ENCODE data around the gene MYB. TPM values are rescaled to one million over a fixed set of nuclear protein-coding genes. Genes with fewer than 3 reads are reported as not detected.
A peak's percentile ranks its signal among the peaks of the same experiment; 100 is the strongest.

MYB gene
- total RNA-seq, 1 donor from 2014 or later, result 23.3 TPM

DNA sequence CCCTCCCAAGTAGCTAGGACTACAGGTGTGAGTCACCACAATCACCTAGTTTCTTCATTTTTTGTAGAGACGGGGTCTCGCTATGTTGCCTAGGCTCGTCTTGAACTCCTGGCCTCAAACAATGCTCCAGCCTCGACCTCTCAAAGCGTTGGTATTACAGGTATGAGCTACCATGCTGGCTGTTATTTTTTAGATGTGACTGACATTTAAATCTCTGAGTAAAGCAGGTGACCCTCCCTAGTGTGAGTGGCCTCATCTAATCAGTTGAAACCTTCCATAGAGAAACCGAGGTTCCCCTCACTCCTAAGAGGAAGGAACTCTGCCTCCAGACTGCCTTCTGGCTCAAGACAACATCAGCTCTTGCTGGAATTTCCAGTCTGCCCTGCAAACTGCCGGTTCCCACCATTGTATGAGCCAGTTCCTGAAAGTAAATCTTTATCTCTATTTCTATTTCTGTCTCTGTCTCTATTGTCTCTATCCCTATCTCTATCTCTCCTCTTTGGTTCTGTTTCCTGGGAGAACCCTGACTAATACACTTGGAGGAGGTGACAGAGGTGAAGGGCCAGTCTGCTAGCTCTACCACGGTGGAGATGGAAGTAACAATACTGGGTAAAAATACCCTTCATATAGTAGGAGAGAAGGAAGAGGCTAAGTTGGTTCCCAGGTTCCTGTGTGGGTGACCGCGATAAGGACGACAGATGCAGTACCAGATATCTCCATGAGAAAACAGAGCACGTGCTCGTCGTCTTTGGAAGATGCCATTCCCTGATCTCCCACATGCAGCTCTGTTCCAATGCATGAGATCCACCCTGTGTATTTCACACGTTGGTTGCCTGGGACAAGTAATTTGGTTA is 81.0 kb downstream of the MYB start:
- peak; percentile 31 for DNase-seq (ENCODE audit: low spot score)
- Mint-ChIP-seq H3K9me3 (ENCODE audit: unreplicated experiment) (no peaks in the 10 kb centered on the region), H3K4me3 (ENCODE audit: unreplicated experiment) (peak overlapping the region; percentile 56), H3K36me3 (ENCODE audit: low read depth, unreplicated experiment) (peaks cover 21% of the 10 kb centered on the region), H3K4me1 (ENCODE audit: unreplicated experiment) (peaks cover 37% of the 10 kb centered on the region), H3K27ac (ENCODE audit: unreplicated experiment) (peak overlapping the region; percentile 94), H3K27me3 (ENCODE audit: unreplicated experiment) (peaks cover 11% of the 10 kb centered on the region)
- TF ChIP-seq, protein P1, sequence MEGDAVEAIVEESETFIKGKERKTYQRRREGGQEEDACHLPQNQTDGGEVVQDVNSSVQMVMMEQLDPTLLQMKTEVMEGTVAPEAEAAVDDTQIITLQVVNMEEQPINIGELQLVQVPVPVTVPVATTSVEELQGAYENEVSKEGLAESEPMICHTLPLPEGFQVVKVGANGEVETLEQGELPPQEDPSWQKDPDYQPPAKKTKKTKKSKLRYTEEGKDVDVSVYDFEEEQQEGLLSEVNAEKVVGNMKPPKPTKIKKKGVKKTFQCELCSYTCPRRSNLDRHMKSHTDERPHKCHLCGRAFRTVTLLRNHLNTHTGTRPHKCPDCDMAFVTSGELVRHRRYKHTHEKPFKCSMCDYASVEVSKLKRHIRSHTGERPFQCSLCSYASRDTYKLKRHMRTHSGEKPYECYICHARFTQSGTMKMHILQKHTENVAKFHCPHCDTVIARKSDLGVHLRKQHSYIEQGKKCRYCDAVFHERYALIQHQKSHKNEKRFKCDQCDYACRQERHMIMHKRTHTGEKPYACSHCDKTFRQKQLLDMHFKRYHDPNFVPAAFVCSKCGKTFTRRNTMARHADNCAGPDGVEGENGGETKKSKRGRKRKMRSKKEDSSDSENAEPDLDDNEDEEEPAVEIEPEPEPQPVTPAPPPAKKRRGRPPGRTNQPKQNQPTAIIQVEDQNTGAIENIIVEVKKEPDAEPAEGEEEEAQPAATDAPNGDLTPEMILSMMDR (IDR thresholded peaks at IDR 0.05; ENCODE audit: unreplicated experiment), result no peak

DNA sequence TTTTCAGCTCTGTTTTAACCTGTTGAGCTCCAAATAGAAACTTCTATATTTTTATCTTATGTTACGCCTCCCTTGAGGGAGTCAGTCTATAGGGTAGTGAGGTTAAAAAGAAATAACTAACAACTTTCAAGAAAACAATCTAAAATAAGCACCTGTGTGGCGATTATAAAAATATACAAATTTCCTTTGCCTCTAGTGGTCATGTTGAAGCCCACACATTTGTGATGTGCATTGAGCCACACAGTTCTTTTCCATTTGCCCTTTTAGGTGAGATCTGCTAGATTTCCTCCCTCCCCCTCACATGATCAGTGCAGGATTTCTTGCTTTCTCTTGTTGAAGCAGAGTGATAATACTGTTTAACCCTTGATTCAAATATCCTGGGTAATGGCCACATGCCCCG is 84.2 kb downstream of the MYB start:
- no peak for DNase-seq (ENCODE audit: low spot score)
- H3K4me1 Mint-ChIP-seq (ENCODE audit: unreplicated experiment), result peaks cover 26% of the 10 kb centered on the region
- no peaks in the 10 kb centered on the region for H3K9me3 Mint-ChIP-seq (ENCODE audit: unreplicated experiment)
- no peak overlapping the region for H3K27ac Mint-ChIP-seq (ENCODE audit: unreplicated experiment)
- H3K27me3 Mint-ChIP-seq (ENCODE audit: unreplicated experiment), result peaks cover 2% of the 10 kb centered on the region
- TF ChIP-seq, protein P1 (IDR thresholded peaks at IDR 0.05; ENCODE audit: unreplicated experiment), result no peak
- peak overlapping the region; percentile 44 for H3K4me3 Mint-ChIP-seq (ENCODE audit: unreplicated experiment)
- peaks cover 14% of the 10 kb centered on the region for H3K36me3 Mint-ChIP-seq (ENCODE audit: low read depth, unreplicated experiment)

DNA sequence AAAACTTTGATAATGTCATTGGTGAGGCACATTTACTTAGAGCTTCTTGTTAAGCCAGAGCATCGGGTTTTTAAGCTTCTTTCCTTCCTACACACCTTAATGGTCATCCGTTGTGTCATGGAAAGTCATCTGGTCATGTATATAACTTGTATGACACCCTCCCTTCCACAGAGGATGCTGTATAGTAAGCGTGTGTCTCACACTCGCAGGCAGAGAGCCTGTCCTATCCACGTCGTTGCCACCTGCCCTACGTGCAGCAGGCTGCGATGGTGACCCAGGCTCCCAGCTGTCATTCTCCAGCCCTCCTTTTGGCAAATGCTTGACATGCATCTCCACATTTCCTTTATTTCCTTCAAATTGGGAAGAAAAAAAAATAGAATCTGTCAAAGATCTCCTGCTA is 85.6 kb downstream of the MYB start:
- DNase-seq (ENCODE audit: low spot score), result no peak
- Mint-ChIP-seq H3K9me3 (ENCODE audit: unreplicated experiment) (no peaks in the 10 kb centered on the region), H3K27ac (ENCODE audit: unreplicated experiment) (no peak overlapping the region), H3K27me3 (ENCODE audit: unreplicated experiment) (peaks cover 2% of the 10 kb centered on the region), H3K36me3 (ENCODE audit: low read depth, unreplicated experiment) (peaks cover 14% of the 10 kb centered on the region), H3K4me1 (ENCODE audit: unreplicated experiment) (peaks cover 36% of the 10 kb centered on the region), H3K4me3 (ENCODE audit: unreplicated experiment) (no peak overlapping the region)
- TF ChIP-seq, protein P1 (IDR thresholded peaks at IDR 0.05; ENCODE audit: unreplicated experiment), result no peak

DNA sequence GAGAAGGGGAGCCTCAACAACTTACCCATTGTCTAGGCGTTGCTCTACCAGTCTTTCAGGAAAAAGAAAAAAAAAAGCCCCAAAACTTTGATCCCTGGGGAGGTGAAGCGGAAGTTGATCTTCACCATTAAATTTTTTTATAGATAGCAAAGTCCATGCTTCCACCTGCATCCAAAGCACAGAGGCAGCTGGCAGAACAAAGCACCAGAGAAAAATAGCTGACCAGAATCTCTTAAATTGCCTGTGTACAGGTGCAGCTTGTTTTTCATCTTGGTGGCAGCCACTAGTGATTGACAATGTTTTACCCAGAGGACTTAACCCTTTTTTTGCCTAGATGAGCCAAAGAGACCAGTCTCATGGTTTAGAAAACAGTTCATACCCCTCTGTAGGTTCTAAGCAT is 86.0 kb downstream of the MYB start:
- no peak for DNase-seq (ENCODE audit: low spot score)
- H3K27ac Mint-ChIP-seq (ENCODE audit: unreplicated experiment), result no peak overlapping the region
- peaks cover 2% of the 10 kb centered on the region for H3K27me3 Mint-ChIP-seq (ENCODE audit: unreplicated experiment)
- H3K36me3 Mint-ChIP-seq (ENCODE audit: low read depth, unreplicated experiment), result peaks cover 10% of the 10 kb centered on the region
- TF ChIP-seq, protein P1 (IDR thresholded peaks at IDR 0.05; ENCODE audit: unreplicated experiment), result no peak
- no peak overlapping the region for H3K4me3 Mint-ChIP-seq (ENCODE audit: unreplicated experiment)
- H3K9me3 Mint-ChIP-seq (ENCODE audit: unreplicated experiment), result no peaks in the 10 kb centered on the region
- H3K4me1 Mint-ChIP-seq (ENCODE audit: unreplicated experiment), result peaks cover 32% of the 10 kb centered on the region

DNA sequence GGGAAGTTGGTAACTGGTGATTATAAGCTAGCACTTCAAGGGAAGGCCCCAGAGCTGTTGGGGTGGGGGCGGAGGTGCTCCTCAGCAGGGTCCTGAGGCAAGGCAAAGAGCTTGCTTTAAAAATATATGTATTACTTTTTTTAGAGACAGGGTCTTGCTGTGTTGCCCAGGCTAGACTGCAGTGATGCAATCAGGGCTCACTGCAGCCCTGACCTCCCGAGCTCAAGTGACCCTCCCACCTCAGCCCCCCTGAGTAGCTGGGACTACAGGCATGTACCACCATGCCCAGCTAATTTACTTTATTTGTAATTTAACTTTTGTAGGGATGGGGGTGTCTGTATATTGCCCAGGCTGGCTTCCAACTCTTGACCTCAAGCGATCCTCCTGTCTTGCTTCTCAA is 87.2 kb downstream of the MYB start:
- Mint-ChIP-seq H3K4me3 (ENCODE audit: unreplicated experiment) (no peak overlapping the region), H3K27me3 (ENCODE audit: unreplicated experiment) (peaks cover 2% of the 10 kb centered on the region), H3K9me3 (ENCODE audit: unreplicated experiment) (no peaks in the 10 kb centered on the region), H3K27ac (ENCODE audit: unreplicated experiment) (no peak overlapping the region), H3K36me3 (ENCODE audit: low read depth, unreplicated experiment) (peaks cover 9% of the 10 kb centered on the region), H3K4me1 (ENCODE audit: unreplicated experiment) (peaks cover 22% of the 10 kb centered on the region)
- TF ChIP-seq, protein P1 (IDR thresholded peaks at IDR 0.05; ENCODE audit: unreplicated experiment), result no peak
- no peak for DNase-seq (ENCODE audit: low spot score)
